Midbrain (tissue), 1 donor: Measurements from ENCODE around the gene DYNLL1.
"Not testable (repeated sequence)": the region's sequence is repeated elsewhere in the genome, so short reads cannot be mapped to it uniquely, and the experiment has no call there.

ENCODE experiments used
- DNase-seq: peaks from one replicate; lab custom pipeline; 2025; lab: John Stamatoyannopoulos, UW

DYNLL1 gene

DNA sequence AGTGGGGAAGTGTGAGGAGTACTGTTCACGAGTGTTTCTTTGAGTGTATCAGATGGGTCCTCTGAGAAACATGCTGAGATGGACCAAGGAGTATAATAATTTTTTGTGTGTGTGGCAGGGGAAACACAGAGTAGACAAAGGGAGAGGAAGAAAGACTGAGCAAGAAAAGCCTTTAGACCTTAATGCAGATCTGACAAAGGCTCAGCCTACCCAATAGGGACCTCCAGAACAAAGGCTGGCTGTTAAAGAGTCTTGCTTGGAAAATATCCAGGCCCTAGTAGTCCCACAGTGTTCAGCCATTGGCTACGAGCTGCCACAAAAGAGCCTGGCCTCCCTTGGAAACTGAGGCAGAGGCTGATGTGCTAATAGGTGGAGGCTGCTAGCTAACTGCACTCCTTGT, 19.6 kb downstream of the DYNLL1 start:
- peak; percentile 59 for DNase-seq

DNA sequence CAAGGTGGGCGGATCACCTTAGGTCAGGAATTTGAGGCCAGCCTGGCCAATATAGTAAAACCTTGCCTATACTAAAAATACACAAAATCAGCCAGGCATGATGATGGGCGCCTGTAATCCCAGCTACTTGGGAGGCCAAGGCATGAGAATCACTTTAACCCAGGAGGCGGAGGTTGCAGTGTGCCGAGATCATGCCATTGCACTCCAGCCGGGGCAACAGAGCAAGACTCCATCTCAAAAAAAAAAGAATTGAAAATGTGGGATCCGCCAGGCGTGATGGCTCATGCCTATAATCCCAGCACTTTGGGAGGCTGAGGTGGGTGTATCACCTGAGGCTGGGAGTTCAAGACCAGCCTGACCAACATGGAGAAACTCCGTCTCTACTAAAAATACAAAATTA, 23.4 kb downstream of the DYNLL1 start:
- DNase-seq = not testable (repeated sequence)

DNA sequence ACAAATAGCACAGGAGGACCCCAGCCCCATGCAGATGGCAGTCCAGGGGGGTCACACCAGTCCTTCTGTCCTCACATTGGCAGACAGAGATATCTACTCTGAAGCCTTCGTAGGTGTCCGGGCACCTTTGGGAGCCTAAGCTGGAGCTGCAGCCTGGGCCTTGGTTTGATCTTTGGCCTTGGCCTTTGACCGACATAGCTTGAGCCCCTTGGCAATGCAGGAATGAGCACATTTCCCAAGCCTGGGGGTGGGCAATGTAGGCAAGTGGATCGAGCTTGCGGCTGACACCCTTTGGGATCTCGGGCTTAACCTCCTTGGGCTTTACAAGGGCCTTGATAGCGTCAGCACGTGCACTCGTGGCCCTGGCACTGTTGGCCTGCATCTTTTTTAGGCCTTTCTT, 26.7 kb downstream of the DYNLL1 start:
- DNase-seq = no peak

DNA sequence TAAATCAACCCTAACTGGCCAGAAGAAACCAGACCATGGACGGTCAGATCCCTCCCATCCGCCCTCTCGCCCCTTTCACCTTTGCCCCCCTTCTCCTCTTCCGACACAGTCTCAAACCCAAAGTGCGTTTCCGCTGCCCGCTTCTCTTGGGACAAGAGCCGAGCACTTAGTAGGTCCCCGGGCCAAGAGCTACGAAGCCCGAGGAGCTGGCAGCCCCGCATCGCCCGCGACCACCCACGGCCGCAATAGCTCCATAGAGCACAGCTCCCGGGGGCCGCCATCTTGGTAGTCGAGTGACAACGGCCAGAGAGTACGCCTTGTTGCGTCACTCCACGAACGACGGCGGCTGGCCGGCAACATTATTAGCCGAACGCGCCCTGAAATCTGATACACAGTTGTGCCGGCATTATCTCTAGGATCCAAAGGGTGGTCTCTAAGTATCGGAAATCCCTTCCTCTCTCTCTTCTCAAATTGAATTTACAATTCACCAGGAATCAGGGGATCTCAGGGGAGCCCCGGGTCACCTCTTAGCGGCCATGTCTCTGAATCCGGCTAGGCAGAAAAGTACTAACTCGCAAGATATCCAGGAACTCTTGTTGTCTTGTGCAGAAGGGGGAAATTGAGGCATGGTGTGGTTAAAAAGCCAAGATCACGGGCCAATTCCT, 33.1 kb downstream of the DYNLL1 start, which contains the start of gene COQ5:
TSS of gene COQ5 (minus strand) at position 298 of the 665 bp plus-strand sequence. CDS start at position 281, 17 bp downstream.
- peak; percentile 90 for DNase-seq

DNA sequence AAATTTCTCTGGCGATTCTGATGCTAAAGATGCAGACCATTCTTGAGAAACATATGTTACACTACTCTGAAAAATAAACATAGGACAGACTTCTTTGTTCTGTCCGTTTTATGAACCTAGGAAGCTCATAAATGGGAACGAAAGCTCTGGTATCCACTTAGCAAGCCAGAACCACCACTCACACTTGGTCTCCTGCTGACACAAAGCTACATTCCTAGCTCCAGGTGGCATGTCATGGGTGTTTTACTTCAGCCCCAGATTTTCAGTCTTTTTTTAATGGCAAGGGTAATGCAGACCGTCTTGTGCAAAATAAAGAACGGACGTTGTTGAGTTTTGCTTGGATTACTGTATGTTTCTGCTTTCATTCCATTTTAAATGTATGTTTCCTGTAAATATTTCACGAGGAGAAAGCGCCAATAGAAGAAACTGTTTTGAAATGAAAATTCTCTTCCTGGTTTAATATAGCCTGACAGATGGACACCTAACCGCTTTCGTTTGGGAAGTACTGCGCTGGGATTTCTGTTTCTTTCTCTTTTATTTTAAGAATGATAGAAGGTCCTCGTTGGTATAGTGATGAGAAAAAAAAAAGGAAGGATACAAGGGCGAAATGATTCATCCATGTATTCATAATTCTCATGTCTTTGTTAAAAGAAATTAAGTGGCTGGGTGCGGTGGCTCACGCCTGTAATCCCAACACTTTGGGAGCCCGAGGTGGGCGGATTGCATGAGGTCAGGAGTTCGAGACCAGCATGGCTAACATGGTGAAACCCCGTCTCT, 33.9 kb downstream of the DYNLL1 start:
- DNase-seq = no peak

DNA sequence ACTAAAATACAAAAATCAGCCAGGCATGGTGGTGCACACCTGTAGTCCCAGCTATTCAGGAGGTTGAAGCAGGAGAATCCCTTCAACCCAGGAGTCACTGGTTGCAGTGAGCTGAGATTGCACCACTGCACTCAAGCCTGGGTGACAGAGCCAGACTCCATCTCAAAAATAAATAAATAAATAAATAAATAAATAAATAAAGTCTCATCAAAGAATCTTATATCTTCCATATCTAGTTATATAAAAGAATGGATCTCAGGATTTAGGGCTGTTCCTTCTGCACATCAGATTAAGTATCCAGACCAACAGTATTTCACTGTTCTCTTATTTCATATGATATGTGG, 34.5 kb downstream of the DYNLL1 start:
- DNase-seq = not testable (repeated sequence)

DNA sequence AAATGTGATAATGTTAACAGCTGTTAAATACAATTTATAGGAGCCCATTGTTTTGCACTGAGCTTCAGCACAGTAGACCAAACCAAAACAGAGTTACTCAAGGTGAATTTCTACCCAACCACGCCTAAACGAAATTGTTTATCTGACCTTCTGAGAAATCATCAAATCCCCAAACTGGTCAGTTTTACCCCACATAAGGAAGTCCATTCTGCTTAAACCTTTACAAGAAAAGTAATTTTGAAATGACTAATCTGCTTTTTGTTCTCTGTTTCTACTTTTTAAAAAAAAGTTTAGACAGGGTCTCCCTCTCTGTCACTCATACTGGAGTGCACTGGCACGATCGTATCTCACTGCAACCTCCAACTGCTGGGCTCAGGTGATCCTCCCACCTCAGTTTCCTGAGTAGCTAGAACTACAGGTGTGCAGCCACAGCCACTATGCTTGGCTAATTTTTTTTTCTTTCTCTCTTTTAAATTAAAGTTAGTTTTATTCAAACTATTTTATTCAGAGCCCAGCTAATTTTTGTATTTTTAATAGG, 36.9 kb downstream of the DYNLL1 start:
- DNase-seq = no peak

DNA sequence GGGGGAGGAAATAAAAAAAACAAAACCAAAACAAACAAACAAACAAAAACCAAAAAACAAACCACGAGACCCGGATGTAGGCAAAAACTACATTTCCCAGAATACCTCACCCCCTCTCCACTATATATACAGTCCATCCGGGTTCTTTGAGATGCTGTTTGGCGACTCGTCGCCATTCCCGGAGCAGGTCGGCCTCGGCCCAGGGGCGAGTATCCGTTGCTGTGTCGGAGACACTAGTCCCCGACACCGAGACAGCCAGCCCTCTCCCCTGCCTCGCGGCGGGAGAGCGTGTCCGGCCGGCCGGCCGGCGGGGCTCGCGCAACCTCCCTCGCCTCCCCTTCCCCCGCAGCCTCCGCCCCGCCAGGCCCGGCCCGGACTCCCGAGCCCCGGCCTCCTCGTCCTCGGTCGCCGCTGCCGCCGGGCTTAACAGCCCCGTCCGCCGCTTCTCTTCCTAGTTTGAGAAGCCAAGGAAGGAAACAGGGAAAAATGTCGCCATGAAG, 38.3 kb downstream of the DYNLL1 start, which contains the start of gene RNF10:
TSS of gene RNF10 (plus strand) at position 154 of the 500 bp plus-strand sequence. CDS start 456 bp downstream, outside the sequence.
- DNase-seq = peak; percentile 83

DNA sequence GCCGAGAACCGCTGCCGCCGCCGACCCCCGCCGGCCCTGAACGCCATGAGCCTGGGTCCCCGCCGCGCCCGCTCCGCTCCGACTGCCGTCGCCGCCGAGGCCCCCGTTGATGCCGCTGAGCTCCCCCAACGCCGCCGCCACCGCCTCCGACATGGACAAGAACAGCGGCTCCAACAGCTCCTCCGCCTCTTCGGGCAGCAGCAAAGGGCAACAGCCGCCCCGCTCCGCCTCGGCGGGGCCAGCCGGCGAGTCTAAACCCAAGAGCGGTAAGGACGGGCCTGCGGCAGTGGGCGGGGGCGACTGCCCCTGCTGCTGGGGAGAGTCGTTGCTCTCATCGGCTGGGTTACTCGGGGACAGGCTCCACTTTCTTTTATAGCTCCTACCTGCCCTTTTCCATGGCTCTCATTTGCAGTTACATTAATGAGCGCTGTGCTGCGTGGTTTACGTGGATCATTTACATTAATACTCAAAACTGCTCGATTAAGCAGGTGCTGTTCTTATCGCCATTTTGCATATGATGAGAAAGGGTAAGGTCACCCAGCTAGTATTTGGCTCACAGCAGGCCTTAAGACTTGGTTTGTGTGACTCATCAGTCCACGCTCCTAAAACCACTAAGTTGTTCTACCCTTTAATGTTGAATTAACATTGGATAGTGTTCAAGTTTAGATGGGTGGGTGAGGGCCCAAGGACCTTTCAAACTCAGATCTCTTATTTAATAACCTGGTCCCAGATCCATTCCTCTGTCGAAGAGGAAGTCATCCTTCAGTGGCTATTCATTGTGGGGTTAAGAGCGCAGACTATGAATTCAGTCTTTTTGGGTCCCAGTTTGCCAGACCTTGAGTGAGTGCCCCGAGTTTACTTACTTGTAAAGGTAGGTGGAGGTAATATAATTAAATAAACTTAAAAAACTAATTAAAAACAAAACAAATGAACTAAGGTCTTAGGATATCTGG, 39.1 kb downstream of the DYNLL1 start:
- no peak for DNase-seq

DNA sequence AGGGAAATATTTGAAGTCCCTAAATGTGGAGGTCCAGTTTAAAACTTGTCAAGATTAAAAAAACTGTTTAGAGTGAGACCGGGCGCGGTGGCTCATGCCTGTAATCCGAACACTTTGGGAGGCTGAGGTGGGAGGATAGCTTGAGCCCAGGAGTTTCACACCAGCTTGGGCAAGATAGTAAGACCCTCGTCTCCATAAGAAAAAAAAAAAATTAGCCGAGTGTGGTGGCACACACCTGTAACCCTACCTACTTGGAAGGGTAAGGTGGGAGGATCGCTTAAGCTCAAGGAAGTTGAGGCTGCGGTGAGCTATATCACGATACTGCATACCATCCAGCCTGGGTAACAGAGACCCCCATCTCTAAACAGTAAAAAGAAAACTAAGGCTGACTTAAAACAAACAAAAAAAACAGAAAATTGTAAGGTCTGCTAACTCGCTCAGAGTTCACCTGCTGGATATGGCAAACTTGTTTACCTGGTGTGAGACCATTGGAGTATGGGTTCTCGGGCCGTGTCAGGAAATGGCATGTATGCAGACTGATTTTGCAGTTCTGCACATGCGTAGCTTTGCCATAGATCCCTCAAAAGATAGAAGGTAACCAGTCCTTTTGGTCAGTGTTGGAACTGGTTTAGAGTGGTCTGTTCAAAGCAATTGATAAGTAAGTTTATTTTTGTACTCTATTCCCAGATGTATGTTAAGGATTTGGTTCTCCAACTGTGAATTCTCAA, 40.3 kb downstream of the DYNLL1 start:
- DNase-seq = no peak

DNA sequence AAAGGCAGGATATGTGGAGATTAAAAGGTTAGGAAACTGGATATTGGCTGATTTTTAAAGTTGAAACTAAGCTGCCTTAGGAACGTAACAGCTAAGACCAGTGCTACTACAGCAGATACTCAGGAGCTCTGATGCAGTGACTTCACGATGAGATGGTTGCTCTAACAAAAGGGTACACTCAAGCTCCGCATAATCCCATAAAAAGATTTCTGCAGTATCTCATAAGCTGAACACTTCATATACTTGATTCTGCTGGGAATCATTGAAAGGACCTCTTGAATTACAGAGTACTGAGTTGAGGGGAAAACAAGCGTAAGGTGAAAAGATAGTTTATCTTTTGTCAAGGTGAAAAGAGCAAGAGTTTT, 41.9 kb downstream of the DYNLL1 start:
- no peak for DNase-seq

DNA sequence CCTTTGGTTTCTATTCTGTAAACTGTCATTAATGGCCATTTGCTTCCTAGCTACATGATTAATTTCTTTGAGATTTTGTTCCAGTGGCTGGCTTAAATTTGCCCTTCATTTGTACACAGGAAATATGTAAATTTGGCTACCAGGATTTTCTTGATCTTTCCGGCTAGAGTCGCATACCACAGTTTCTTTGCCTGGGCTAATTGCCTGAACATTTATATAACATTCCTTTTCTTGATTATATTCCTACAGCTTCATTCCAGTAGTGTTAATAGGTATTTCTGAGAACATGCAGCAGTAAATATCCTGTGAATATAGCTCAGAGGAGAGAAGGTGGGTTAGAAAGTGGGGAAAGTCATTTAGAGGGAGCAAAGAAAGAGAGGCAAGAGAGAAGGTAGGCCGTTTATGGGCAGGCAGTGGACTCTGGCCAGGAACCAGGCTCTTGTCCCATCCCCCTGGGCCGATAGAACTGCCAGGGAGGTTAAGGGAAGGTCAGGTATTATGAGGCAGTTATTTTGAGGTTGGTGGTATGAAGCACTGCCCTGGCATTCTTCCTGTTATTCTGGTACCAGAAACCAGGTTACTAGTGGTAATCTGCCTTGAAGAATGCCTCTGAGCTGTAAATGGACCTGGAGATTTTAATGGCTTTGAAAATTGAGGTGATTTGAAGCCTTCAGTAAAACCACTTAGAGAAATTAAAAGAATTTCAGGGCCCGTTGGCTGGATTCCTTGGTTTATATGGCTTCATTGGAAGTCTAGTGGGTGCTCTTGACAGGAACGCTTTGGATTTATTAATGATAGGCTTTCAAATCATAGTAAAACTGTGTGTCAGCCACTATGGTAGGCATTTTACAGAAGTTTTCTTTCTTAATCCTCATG, 42.6 kb downstream of the DYNLL1 start:
- no peak for DNase-seq

DNA sequence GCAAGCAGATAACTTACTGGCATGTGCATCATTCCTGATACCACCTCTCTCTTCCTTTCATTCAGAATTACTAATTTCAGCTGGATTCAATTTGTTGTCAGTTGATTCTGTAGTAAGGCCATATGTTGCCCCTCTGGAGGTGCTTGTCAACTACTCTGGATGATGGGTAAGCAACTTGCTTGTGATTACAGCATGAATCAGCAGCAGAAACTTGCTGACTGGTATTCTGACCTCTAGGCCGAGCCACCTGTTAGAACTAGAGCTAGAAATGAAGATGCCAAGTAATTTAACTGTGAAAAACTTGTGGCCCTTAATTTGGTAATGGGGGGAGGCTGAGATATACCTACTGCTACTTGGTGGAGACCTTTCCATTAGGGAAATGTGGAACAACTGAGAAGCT, 43.4 kb downstream of the DYNLL1 start:
- no peak for DNase-seq

DNA sequence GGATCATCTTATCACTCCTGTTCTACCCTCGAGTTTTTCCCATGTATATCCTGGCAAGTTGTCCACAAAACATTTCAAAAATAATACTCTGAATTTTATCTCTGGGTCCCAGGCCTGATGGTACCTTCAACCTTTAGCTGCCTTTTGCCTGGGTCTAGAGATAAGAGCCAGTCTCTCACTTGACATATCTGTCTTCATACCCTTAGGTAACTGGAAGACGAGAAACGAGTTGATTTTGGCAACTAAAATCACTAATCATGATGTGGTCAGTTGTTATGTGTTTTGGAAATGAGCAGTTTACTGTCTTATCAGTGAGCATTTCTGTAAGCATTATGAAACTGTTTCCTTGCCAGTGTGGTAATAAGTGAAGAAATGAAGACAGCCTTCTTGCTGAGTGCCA, 44.5 kb downstream of the DYNLL1 start:
- DNase-seq = no peak

DNA sequence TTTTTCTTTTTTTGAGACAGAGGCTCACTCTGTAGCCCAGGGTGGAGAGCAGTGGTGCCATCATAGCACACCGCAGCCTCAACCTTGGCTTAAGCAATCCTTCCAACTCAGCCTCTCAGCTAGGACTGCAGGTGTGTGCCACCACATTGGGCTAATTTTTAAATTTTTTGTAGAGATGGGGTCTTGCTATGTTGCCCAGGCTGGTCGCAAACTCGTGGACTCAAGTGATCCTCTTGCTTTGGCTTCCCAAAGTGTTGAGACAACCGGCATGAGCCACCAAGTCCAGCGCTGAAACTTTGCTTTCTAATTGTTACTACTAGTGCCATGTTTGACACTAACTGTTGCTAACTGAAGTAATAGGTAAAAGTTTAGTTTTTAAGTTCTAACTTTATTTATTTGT, 46.3 kb downstream of the DYNLL1 start:
- DNase-seq = no peak

DNA sequence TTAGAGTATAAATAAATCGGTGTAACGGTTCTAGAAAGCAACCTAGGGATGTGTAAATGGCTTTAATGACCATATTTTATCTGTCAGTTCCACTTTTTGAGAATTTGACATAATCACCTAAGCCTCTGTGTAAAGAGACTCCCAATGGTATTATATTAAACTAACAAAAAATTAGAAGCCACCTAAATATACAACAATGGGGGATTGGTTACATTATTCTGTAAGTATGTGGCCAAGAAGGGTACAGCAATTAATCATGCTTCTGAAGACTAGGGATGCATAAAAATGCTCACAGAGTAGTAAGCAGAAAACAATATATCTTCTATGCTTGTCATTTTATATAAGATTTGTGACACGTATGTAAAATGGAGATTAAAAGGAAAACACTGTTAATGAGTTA, 48.8 kb downstream of the DYNLL1 start:
- no peak for DNase-seq

DNA sequence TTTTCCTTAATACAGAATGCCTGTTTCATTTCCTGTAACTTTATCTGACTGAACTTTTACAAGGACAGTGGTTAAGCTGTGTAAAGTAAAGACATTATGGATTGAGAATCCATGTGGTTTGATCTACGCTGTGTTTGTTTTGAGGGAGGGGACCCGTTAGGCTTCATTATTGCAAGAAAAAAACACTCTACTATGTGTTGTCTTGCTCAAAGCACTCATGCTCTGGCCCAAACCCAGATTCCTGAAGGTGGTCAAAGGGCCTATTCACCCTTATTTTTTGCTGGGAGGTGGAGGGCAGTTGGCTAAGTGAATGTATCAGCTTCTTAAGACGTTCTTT, 50.1 kb downstream of the DYNLL1 start:
- no peak for DNase-seq
